Osteoblast (primary cell): ENCODE measurements around the gene CIB4. TPM values are rescaled to one million over a fixed set of nuclear protein-coding genes. Genes with fewer than 3 reads are reported as not detected.

Experiments
- DNase-seq: peaks from one replicate; pipeline ENCODE4 v3.0.0; 2011; ENCODE audit warnings: low spot score, mixed read lengths; ENCODE audit not compliant: insufficient read length; ENCODE audit errors: missing footprints
- H2AFZ ChIP-seq: 2 replicates; pipeline ENCODE4 v1.6.0; 2011; ENCODE audit warnings: mild to moderate bottlenecking, low read length
- H3K27ac ChIP-seq: 2 replicates; pipeline ENCODE4 v1.5.1; 2011; ENCODE audit warnings: mild to moderate bottlenecking, low read depth, low read length, moderate library complexity
- H3K27me3 ChIP-seq: 2 replicates; pipeline ENCODE4 v1.6.0; 2012; ENCODE audit warnings: mild to moderate bottlenecking, control low read depth, inconsistent platforms, low read length, moderate library complexity; ENCODE audit not compliant: insufficient read depth
- H3K36me3 ChIP-seq: 2 replicates; pipeline ENCODE4 v1.5.1; 2011; ENCODE audit warnings: mild to moderate bottlenecking, low read length, control low read depth, moderate library complexity; ENCODE audit not compliant: insufficient read depth
- H3K4me1 ChIP-seq: 2 replicates; pipeline ENCODE4 v1.5.1; 2011; ENCODE audit warnings: mild to moderate bottlenecking, low read length, control low read depth, moderate library complexity; ENCODE audit not compliant: insufficient read depth
- H3K4me2 ChIP-seq: 2 replicates; pipeline ENCODE4 v1.6.0; 2011; ENCODE audit warnings: mild to moderate bottlenecking, low read length; ENCODE audit not compliant: insufficient read depth
- H3K4me3 ChIP-seq: fragments of 200-600 bp; sonication (generic); 3 replicates; pipeline ENCODE4 v1.5.1; 2012; ENCODE audit warnings: mild to moderate bottlenecking, low read length, inconsistent platforms; ENCODE audit not compliant: insufficient read depth
- H3K79me2 ChIP-seq: 2 replicates; pipeline ENCODE4 v1.6.0; 2012; ENCODE audit warnings: mild to moderate bottlenecking, low read length, control low read depth, inconsistent platforms; ENCODE audit not compliant: insufficient read depth
- H3K9me3 ChIP-seq: 2 replicates; pipeline ENCODE4 v1.5.1; 2011; ENCODE audit warnings: low read depth, low read length, control low read depth
- H4K20me1 ChIP-seq: 2 replicates; pipeline ENCODE4 v1.6.0; 2012; ENCODE audit warnings: mild to moderate bottlenecking, low read length, control low read depth; ENCODE audit not compliant: insufficient read depth
- CTCF ChIP-seq: IDR thresholded peaks from 2 replicates; pipeline ENCODE4 v1.5.1; 2011; ENCODE audit warnings: mild to moderate bottlenecking, low read depth, low read length, moderate library complexity; ENCODE audit errors: extremely low read depth
- total RNA-seq: library from RNA; depleted of rRNA; stranded (reverse); fragments of >200 nt; gene quantifications from 2 replicates; pipeline ENCODE4 v1.2.3, GENCODE V29; 2012

Gene CIB4
- total RNA-seq, 1 donor, result not detected

- H3K79me2 ChIP-seq, result no peaks in the 10 kb centered on the region
- H3K27ac ChIP-seq, result no peak overlapping the region
- H2AFZ ChIP-seq, result no peak overlapping the region
- no peak overlapping the region for H3K4me2 ChIP-seq
- TF ChIP-seq CTCF, result no peak
- peaks cover 85% of the 10 kb centered on the region for H3K27me3 ChIP-seq
- no peak for DNase-seq
- no peaks in the 10 kb centered on the region for H3K36me3 ChIP-seq
- no peaks in the 10 kb centered on the region for H3K9me3 ChIP-seq
- no peak overlapping the region for H3K4me3 ChIP-seq
- no peaks in the 10 kb centered on the region for H3K4me1 ChIP-seq
- H4K20me1 ChIP-seq, result no peaks in the 10 kb centered on the region
Measured at GRCh38 chr2:26615860-26616705, 25.1 kb downstream of the CIB4 start.

GRCh38 chr2:26615336-26615859 lies 25.8 kb downstream of the CIB4 start:
- Histone ChIP-seq H3K9me3 (no peaks in the 10 kb centered on the region), H3K36me3 (no peaks in the 10 kb centered on the region), H2AFZ (no peak overlapping the region), H3K27me3 (peaks cover 85% of the 10 kb centered on the region), H3K27ac (no peak overlapping the region), H3K4me3 (no peak overlapping the region), H3K79me2 (no peaks in the 10 kb centered on the region), H4K20me1 (no peaks in the 10 kb centered on the region), H3K4me1 (no peaks in the 10 kb centered on the region), H3K4me2 (no peak overlapping the region)
- TF ChIP-seq CTCF, result no peak
- no peak for DNase-seq

- no peaks in the 10 kb centered on the region for H3K4me1 ChIP-seq
Measured at GRCh38 chr2:26614216-26615138, 26.7 kb downstream of the CIB4 start.

More at GRCh38 chr2:26614216-26615138, 26.7 kb downstream of the CIB4 start:
- no peak overlapping the region for H3K4me2 ChIP-seq
- H3K9me3 ChIP-seq, result no peaks in the 10 kb centered on the region
- no peak for TF ChIP-seq CTCF
- H4K20me1 ChIP-seq, result no peaks in the 10 kb centered on the region
- H3K27me3 ChIP-seq, result peaks cover 81% of the 10 kb centered on the region
- no peaks in the 10 kb centered on the region for H3K36me3 ChIP-seq
- DNase-seq, result no peak
- no peak overlapping the region for H2AFZ ChIP-seq
- no peaks in the 10 kb centered on the region for H3K79me2 ChIP-seq
- H3K27ac ChIP-seq, result no peak overlapping the region
- no peak overlapping the region for H3K4me3 ChIP-seq
